IPS-11a (cell line): ENCODE measurements around the gene RFLNA.

Experiments
- H3K4me3 ChIP-seq: one replicate; pipeline ENCODE4 v1.5.1; 2013; ENCODE audit warnings: low read depth, low read length, control low read depth

The RFLNA gene

DNA sequence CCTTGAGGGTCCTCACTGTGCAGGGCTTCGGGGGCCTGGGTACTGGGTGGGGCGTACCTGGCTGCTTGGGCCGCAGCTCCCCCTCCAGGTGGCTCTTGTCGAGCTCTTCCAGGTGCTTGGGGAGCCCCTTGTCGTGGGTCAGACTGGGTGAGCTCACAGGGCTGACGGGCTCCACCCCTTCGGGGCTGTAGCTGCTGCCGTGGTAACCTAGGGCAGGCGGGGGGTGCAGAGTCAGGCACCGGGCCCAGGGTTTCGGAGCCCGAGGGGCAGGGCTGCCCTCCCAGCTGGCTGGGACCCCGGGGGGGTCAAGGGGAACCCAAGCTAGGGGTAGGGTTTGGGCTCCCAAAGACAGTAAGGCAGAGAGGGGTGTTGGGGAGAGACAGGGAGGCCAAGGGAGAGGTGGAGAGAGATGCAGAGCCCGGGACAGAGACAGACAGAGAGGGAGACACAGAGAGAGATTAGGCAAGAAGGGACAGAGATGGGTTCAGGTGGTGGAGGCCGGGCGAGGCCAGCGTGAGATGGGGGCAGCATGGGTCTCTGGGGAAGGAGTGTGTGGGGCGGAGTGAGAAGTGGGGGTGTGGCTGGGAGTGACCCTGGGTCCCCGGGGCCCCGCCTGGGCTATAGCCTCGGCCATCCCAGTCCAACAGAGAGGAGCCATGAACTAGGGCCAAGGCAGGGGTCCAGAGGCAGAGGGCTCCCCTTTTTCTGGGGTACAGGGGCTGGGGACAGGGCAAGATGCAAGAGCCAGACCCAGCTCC, 40.7 kb downstream of the RFLNA start:
- H3K4me3 ChIP-seq: no peak overlapping the region

DNA sequence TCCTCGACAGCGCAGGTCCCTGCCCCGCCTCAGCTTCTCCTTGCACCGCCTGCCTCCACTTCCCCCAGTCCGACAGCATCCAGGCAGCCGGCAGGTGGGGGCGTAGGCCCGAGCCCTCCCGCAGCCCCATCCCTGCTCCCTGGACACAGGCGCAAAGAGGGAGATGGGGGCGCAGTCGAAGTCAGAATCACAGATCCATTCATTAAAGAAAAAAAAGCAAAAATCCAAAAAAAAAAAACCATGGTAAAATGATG, 41.2 kb downstream of the RFLNA start:
- H3K4me3 ChIP-seq: no peak overlapping the region

DNA sequence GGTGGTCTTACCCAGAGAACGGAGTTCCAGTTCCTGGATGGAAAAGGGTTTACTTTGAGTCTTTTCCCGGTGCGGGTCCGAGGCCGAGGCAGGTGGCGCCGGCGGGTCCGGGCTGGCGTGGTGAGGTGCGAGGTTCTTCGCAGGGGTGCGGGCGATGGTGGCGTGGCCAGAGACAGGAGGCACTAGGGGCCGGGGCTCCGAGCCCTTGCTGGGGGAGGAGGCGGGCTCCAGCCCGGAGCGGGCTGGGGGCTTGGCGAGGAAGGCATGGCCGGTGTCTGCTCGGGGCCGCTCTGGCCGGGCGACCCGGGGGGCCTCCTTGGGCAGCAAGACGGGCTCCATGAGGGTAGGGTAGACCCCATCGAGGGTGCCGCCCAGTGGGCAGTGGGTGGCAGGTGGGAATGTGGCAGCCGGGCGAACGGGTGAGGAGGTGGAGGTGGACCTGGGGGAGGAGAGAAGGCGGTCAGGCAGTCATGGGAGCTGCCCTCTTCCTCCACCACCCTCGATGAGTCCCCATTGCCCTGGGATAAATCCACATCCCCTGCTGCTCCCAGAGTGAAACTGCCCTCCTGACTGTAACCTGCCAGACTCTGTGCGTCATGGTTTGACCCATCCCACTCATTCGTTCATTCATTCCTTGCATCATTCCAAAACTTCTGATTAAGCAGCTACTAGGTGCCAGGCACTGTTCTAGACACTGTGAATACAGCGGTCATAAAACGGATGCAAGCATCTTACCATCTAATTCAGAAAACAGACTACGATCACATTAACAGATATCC, 42.0 kb downstream of the RFLNA start:
- H3K4me3 ChIP-seq: no peak overlapping the region

DNA sequence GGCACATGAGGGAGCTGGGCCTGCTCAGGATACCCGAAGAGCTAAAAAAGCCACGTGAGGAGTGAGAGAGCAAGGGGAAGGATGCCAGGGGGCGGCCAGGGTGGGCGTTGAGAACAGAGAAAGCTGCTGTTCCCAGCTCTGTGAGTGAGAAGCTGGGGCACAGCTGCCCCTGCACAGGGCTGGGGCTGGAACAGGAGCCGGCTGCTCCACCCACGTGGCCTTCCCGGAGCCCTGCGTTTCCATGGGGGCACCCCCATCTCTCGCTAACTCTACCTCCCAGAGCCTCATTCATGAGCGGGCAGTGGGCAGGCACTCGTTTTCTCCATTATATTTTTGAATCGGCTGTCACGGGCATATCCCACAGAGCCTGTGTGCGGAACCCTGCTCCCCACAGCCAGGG, 42.7 kb downstream of the RFLNA start:
- no peak overlapping the region for H3K4me3 ChIP-seq

DNA sequence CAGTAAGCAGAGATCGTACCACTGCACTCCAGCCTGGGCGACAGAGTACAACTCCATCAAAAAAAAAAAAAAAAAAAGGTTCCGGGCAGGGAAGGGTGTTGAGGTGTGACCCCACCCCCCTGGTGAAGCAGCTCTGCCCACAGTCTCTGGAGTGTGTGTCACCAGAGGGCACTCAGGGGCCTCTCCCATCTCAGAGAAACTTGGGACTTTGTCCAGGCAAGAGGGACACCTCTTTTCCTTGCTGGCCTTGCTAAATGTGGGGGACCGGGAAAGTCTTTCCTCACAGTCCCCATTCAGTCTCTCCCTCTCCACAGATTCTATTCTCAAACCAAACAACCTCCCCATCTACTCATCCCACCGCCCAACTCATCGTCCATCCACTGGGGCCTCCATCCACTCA, 43.6 kb downstream of the RFLNA start:
- H3K4me3 ChIP-seq: no peak overlapping the region

DNA sequence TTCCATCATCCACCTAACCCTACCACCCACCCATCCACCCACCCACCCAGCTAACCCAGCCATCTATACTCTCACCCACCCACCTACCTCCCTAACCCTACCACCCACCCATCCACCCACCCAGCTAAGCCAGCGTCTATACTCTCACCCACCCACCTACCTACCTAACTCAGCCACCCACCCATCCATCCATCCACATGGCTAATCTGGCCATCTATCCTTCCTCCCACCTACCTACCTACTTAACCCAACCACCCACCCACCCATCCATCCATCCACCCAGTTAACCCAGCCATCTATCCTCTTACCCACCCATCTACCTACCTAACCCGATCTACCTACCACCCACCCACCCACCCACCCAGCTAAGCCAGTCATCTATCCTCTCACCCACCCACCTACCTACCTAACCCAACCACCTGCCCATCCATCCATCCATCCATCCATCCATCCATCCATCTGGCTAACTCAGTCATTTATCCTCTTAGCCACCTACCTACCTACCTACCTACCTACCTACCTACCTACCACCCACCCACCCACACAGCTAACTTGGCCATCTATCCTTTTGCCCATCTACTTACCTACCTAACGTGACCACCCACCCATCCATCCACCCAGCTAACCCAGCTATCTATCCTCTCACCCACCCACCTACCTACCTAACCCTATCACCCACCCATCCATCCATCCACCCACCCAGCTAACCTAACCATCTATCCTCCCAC, 44.1 kb downstream of the RFLNA start:
- no peak overlapping the region for H3K4me3 ChIP-seq

DNA sequence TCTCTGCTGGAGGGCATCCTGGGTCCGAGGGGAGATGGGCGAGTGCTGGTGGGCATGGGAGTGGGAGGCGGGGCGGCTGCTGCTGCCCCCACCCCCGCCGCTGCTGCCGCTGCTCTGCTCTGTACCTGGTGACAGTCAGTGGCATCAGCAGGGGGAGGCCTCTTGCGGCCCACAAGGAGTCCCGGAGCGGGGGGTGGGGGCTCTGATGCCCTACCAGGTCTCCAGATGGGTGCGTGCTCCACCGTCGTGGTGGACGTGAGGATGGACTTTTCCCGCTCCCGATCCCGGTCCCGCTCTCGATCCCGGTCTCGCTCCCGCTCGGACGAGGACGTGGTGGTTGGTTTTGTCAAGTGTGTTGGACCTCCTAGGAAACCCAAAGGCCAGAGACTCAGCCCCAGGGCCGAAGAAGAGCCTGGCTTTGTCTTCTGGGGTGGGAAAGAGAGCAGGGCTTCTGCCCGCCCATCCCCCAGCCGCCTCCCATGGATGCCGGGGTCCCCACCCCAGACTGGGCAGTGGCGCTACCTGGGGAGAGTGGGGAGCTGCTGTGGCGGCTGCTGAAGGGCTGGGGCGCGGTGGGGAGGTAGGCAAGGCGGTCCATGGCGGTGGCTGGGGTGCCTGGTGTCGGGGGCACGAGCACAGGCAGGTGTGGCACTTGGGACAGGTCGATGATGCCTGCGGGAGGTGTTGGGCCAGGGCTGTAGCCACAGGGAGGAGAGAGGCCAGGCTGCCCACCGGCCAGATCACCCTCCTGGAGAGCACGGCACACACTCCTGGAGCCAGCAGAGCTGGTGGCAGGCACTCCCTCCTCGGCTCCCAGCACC, 45.4 kb downstream of the RFLNA start:
- no peak overlapping the region for H3K4me3 ChIP-seq

DNA sequence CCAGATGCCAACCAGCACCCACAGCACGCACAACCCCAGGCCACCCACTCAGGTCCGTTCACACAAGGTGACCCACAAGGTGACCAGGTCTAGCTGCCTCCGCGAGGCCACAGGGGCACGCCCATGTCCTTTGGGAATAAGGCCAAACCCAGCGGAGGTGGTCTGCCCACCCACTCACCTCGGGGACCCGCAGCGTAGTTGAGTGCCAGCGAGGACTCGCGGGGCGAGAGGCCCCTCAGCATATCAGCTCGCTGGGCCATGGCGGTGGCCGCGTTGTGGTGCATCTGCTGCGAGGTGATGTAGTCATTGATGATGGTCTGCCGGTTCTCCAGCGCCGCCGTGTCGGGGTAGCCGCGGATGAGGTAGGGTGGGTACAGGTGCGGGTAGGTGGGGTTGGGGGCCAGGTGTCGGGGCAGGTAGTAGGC, 46.8 kb downstream of the RFLNA start:
- H3K4me3 ChIP-seq: no peak overlapping the region

DNA sequence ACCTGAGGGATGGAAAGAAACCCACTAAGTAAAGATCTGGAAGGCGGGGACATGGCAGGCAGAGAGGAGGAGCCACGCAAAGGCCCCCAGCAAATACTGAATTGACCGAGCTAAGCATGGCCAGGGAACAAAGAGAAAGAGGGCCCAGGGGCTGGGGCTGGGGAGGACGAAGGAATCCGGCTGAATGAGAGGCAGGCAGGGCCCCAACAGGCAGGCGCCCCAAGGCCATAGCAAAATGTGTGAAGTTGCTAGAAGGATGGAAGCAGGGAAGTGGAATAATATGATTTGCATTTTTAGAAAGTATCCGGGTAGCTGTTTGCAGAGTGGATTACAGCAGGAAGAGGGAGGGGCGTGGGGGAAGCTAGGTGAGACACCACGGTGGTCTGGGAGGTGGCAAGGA, 49.1 kb downstream of the RFLNA start:
- no peak overlapping the region for H3K4me3 ChIP-seq

DNA sequence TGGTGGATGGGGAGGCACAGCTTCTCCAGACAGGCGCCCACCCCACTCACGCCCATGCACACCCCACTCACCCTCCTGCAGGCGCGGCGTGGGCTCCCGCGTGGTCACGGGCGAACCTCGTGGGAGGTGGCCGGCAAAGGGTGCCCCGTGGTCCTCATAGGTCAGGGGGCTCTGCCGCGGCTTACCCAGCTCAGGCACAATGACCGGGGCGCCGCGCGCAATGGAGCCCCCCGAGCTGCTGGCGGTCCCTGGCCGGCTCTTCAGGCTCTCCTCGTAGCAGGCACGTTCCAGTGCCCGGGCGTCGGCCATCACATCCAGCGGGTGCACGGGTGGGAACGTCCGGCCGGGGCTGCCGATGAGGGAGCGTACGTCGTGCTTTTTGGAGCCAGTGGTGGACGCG, 49.6 kb downstream of the RFLNA start:
- H3K4me3 ChIP-seq: no peak overlapping the region

DNA sequence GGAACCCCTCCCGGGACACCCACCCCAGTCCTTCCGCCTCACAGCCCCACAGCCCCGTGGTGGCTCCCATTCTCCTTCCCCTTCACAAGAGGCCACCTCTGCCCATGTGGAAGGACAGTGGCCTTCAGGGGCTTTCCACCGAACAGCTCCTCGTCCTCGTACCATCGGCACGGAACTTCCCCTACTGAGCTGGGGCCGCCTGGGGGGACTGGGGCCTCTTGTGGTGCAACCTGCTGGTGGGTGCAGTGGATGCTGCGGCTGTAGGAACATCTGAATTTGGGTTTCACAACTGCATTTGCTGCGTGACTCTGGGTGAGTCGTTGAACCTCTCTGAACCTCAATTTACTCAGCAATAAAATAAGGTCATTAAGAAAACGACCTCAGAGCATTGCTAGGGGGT, 50.9 kb downstream of the RFLNA start:
- no peak overlapping the region for H3K4me3 ChIP-seq

DNA sequence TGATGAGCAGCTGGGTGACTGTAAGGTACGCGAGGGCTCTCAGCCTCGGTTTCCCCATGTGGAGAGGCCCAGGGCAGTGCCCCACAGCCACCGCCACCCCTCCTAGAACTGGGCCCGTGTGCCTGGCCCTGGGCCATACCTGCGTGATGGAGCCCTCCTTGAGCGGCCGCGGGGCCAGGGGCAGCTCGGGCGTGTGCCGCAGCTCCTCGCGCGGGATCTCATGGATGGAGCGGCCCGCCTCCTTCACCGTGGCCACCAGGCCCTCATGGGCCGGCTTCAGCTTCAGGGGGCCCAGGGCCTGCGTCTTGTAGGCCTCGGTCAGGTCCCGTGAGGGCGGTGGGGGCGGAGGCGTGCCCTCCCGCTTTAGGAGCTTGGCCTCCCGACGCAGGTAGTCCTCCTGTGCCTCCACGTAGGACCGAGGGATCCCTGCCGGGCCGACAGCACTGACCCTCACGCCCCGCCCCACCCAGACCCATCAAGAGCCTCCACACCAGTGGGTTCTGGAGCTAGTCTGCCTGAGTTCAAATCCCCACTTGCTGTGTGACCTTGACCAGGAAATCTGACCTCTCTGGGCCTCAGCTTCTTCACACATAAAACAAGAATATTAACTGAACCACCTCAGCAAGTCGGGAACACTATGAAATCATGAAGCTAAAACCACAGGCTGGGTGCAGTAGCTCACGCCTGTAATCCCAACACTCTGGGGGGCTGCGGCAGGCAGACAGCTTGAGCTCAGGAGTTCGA, 51.7 kb downstream of the RFLNA start:
- no peak overlapping the region for H3K4me3 ChIP-seq

DNA sequence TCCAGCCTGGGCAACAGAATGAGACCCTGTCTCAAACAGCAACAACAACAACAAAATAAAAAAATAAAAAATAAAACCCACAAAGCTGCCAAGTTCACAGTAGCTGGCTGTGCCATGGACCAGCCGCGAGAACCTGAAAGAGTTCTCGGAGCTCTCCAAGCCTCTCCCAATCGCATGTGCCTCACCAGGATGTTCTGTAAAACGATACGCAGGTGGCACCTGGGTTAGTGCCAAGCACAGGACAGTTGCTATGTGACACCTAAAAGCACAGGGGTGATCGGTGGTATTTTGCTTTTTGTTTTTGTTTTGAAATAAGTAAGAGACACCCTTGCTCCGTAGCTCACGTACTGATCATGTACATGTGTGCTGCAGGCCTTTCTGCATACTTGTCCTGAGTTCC, 52.4 kb downstream of the RFLNA start:
- no peak overlapping the region for H3K4me3 ChIP-seq

DNA sequence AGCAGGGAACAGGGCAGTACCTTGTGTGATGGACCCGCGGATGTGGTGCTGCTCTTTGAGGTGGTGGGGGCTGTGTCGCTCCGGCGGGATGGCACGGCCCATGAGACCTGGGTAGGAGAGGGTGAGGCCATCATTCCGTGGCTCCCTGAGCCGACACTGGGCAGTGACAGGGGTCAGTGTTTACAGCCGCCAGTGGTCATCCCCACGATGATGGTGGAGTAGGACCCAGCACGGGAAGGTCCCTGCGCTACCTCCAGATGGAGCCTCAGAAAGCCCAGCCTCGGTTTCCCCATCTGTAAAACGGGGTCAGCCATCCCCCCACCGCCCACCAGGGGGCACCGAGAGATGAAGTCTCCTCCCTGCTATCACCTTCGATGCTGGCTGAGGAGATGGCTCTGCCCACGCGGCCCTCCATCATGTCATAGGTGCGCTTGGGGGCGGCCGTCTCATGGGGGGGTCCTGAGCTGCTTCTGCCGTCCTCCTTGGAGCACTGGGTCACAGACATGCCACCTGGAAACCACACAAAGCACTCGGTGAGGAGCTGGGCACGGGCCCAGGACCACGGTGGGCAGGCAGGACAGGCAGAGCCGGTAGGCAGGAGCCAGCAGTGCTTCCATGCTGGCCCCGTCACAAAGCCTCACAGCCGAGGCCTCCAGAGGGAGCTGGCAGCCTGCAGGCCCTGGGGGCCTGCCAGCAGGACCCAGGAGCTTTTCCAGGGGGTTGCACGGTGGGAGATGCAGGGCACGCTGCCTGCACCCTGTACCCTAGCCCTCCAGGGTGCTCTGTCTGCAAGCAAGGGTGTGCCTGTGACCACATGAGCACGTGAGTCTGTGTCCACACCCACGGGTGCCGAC, 53.1 kb downstream of the RFLNA start:
- no peak overlapping the region for H3K4me3 ChIP-seq

DNA sequence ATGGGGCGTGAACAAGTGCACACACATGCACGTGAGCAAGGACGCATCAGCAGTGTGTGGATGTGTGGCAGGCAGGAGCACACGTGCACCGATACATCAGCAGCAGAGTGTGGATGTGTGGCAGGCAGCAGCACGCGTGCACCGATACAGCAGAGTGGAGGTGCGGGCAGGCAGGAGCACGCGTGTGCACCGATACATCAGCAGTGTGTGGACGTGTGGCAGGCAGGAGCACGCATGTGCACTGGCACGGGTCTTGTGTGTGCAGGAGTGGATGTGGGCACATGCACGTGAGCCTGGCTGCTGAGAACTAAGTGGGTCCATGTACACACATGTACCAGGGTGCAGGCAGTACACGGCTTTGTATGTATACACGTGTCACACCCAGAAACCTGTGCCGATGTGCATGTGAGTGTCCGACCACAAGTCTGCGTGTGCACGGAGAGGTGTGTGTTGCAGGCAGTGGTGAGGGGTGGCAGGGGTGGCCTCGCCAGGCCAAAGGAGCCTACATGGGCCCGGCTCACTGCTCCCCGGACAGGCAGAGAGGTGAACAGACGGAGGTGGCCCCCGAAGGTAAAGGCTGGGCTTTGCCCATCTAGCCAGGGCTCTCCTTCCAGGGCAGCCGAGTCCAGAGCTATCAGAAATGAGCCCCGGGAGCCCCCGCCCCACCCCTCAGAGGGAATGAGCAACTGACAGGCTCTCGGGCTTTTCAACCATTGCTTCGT, 53.9 kb downstream of the RFLNA start:
- no peak overlapping the region for H3K4me3 ChIP-seq

DNA sequence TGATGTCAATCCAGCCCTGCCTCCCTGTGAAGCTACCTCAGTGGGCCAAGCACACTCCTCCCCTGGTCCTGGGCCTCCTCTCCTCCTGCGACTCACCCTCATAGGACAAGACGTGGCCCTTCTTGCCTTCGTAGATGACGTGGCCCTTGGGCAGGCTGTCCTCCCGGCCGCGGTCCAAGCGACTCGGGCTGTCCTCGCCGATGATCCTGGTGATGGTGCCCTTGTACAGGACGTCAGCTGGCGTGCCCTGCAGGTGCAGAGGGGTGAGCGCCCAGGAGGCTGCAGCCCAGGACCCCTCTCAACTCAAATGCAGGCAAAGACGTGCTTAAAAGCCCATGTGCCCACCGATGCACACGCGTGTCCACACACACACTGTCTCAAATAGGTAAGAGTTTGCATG, 55.6 kb downstream of the RFLNA start:
- H3K4me3 ChIP-seq: no peak overlapping the region

DNA sequence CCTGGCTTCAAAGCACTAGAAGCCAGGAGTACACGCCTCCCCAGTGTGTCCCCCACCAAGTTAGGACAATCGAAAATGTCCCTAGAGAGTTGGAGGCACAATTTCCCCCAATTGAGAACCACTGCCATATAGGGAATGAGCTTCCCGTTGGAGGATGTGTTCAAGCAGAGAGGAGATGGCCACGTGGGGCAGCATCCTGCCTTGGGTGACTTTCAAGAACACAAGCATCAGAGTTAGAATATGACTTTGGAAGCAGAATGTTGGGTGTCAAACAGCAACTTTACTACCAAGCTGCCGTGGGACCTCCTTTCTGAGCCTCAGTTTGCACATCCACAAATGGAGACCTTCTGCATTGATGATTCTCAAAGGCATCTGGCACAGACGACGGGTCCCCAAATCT, 56.5 kb downstream of the RFLNA start:
- no peak overlapping the region for H3K4me3 ChIP-seq

DNA sequence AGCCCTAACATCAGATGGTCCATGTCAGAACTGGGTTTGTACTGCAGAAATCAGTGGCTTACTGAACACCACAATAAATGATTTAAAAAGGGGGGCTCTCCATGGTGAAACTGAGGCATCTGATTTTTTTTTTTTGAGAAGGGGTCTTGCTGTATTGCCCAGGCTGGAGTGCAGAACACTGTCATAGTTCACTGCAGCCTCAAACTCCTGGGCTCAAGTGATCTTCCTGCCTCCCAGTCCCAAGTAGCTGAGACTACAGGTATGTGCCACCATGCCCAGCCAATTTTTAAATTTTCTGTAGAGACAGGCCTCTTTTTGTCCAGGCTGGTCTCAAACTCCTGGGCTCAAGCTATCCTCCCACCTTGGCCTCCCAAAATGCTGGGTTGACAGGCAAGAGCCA, 57.4 kb downstream of the RFLNA start:
- H3K4me3 ChIP-seq: no peak overlapping the region

DNA sequence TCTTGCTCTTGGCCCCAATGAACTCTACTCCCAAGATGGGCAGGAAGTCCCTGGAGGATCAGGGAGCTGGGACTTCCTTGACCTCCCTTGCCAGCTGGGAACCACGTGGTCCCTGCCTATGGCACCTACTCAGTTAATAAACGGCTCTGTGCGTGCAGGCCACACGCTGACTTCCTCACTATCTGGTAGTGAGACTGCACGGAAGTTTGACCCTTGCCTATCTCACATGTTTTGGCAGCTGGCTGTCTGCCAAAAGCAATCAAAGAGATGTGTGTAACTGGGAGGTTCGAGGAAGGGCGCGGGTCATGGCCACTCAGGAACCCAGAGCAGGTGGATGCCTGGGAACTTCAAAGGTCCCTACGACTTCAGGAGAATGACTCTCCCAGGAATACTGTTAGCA, 57.9 kb downstream of the RFLNA start:
- no peak overlapping the region for H3K4me3 ChIP-seq
